ENCODE measurements around the gene FIBIN.

The FIBIN gene

DNA sequence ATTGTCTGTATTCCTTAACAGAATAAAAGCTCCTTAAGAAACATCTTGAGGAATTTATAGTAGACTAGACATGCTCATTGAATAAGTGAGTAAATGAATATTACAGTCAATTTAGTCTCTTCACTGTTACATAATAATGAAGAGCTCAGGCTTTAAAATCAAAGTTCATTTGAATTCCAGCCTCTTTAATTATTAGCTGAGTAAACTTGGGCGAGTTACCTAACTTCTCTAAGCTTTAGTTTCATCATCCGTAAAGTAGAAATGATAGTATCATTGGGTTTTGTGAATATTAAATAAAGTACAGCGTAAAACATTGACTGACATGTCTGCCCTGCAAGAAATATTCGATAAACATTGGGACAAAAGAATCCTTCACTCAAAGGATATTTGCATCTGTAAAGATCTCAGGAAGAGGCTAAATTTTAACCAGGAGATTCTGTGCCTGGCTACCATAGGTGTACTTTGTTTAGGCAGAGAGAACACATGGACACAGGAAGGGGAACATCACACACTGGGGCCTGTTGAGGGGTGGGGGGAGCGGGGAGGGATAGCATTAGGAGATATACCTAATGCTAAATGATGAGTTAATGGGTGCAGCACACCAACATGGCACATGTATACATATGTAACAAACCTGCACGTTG is 31.5 kb downstream of the FIBIN start:
- no peak for DNase-seq

GRCh38 chr11:27025957-27026733 is 32.2 kb downstream of the FIBIN start:
- no peak for DNase-seq

GRCh38 chr11:27028561-27028965 is 34.7 kb downstream of the FIBIN start:
- no peak for DNase-seq

DNA sequence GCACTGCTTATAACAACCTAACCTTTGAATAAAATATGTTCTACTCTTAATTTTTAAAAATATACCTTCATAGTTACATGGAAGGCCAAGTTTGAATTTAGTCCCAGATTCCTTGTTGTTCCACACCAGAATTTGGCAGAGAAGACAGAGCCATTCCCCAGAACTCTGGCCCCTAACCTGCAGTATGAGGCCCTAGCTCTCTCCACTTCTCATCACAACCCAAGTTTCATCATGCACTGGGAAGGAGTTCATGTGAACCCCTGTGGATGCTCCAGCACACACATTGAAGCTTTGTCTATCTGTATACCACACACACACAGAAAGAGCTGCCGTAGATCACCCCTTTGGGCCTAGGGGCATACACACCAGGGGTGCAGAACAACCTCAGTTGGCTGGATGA is 36.1 kb downstream of the FIBIN start:
- DNase-seq, result no peak

- no peak for DNase-seq
These were observed 37.8 kb downstream of the FIBIN start for GRCh38 chr11:27031754-27032153.

DNA sequence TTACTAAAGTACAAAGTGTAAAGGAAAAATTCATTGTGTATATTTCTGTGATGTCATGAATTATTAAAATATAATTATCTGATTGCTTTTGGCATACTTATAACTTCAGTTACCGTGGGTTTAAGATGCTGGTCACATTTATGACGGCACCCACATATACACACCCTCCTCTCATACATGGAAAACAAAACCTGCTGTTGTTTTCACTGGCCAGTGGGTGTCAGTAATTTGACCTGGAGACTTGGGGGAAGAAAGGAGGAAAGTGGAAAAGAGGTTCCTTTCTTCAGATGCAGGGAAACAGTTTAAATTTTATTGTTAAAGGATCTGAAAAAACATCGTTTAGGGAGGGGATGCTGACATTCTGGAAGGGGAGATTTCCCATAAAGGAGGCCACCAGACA is 46.0 kb downstream of the FIBIN start:
- DNase-seq, result no peak

GRCh38 chr11:27040302-27041115 is 46.6 kb downstream of the FIBIN start, which contains the start of gene BBOX1:
Gene BBOX1 (plus strand): TSS chr11:27040815. CDS start chr11:27055431, 14,616 bp downstream.
- no peak for DNase-seq

DNA sequence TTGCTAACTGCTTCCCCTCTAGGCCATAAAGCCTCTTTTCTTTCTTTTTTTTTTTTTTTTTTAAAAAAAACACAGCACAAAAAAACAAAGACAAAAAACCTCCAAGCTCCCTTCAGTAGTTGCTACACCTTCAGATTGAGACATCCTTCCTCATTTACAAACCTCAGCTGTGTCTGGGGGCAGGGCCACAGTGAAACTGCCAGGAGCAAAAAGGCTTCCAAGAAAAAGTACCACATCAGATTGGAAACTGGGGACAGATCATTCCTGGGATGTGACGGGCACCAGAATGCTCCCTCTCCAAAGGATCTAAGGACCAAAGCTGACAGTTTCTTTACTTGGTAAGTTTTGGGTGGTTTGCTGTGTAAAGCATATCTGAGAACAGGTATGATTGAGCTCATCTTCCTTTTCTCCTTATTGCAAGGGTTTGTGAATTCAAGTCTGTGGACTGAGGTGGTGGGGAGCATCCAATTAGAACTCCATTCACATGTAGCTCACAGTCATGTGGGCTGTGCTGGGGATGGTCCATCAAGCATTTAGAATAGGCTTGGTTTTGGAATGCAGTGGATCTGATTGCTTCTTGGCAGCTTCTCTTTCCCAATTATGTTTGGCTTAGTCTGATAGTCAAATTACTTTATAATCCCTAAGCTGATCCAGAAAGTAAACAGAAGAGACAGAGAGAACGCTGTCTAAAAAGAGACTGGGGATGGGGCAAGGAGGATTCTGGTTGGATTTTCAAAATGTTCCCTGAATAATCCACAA is 47.4 kb downstream of the FIBIN start:
- DNase-seq, result no peak

Measured in T-helper 2 cell (primary cell).